ENCODE data around the gene SCAMP4. TPM values are rescaled to one million over a fixed set of nuclear protein-coding genes. Genes with fewer than 3 reads are reported as not detected.

Gene SCAMP4
- total RNA-seq, 4 donors from 2014 or later, result 26.6 to 76.5 (median 59.3) TPM

- DNase-seq (ENCODE audit: extremely low spot score), result no peak
- WGBS, result 77% methylated on average over 1 of the region's 1 CpG
- Histone ChIP-seq H3K27me3 (peaks cover 0 to 9% (median 0%) of the 10 kb centered on the region in 4 donors), H3K9me3 (peaks cover 0 to 3% (median 0%) of the 10 kb centered on the region in 4 donors), H3K4me1 (peaks cover 10 to 20% (median 16%) of the 10 kb centered on the region in 4 donors), H3K27ac (replicated peaks in 1 of 4) (no peak overlapping the region), H3K36me3 (no peaks in the 10 kb centered on the region), H3K4me3 (no peak overlapping the region)
- intact Hi-C loops (cut with DNase I), result no loop called here
- TF ChIP-seq POLR2A (IDR thresholded peaks at IDR 0.05; ENCODE audit: low read depth) (no peak), CTCF (IDR thresholded peaks at IDR 0.05) (no peak), POLR2AphosphoS5 (IDR thresholded peaks at IDR 0.05) (no peak), EP300 (IDR thresholded peaks at IDR 0.05) (no peak)
These were observed 26.2 kb downstream of the SCAMP4 start for GRCh38 chr19:1931445-1931844.

GRCh38 chr19:1932395-1932794, 27.2 kb downstream of the SCAMP4 start:
- H3K4me3 ChIP-seq, result no peak overlapping the region
- H3K4me1 ChIP-seq, result peaks cover 10 to 20% (median 16%) of the 10 kb centered on the region in 4 donors
- H3K27ac ChIP-seq (replicated peaks in 1 of 4), result no peak overlapping the region
- intact Hi-C loops (cut with DNase I), result no loop called here
- peaks cover 0 to 3% (median 0%) of the 10 kb centered on the region in 4 donors for H3K9me3 ChIP-seq
- DNase-seq (ENCODE audit: extremely low spot score), result no peak
- no peaks in the 10 kb centered on the region for H3K36me3 ChIP-seq
- TF ChIP-seq POLR2A (IDR thresholded peaks at IDR 0.05; ENCODE audit: low read depth) (no peak), CTCF (IDR thresholded peaks at IDR 0.05) (no peak), EP300 (IDR thresholded peaks at IDR 0.05) (no peak), POLR2AphosphoS5 (IDR thresholded peaks at IDR 0.05) (no peak)
- 88% methylated on average over 6 of the region's 8 CpGs for WGBS
- peaks cover 0 to 9% (median 0%) of the 10 kb centered on the region in 4 donors for H3K27me3 ChIP-seq

- DNase-seq (ENCODE audit: extremely low spot score), result no peak
- Histone ChIP-seq H3K27ac (replicated peaks in 1 of 4) (no peak overlapping the region), H3K4me3 (no peak overlapping the region), H3K4me1 (peaks cover 10 to 20% (median 16%) of the 10 kb centered on the region in 4 donors), H3K9me3 (peaks cover 0 to 3% (median 0%) of the 10 kb centered on the region in 4 donors), H3K36me3 (no peaks in the 10 kb centered on the region), H3K27me3 (peaks cover 0 to 9% (median 0%) of the 10 kb centered on the region in 4 donors)
- 82% methylated on average over 6 of the region's 7 CpGs for WGBS
- TF ChIP-seq POLR2AphosphoS5 (IDR thresholded peaks at IDR 0.05), result no peak
- TF ChIP-seq POLR2A (IDR thresholded peaks at IDR 0.05; ENCODE audit: low read depth), result no peak
- no peak for TF ChIP-seq CTCF (IDR thresholded peaks at IDR 0.05)
- no peak for TF ChIP-seq EP300 (IDR thresholded peaks at IDR 0.05)
- intact Hi-C loops (cut with DNase I), result no loop called here
These were observed 28.0 kb downstream of the SCAMP4 start for GRCh38 chr19:1933244-1933643.

- no peak for TF ChIP-seq POLR2A (IDR thresholded peaks at IDR 0.05; ENCODE audit: low read depth)
- TF ChIP-seq EP300 (IDR thresholded peaks at IDR 0.05), result no peak
- no peak for TF ChIP-seq POLR2AphosphoS5 (IDR thresholded peaks at IDR 0.05)
- TF ChIP-seq CTCF (IDR thresholded peaks at IDR 0.05), result no peak
- H3K27ac ChIP-seq (replicated peaks in 1 of 4), result no peak overlapping the region
- H3K4me1 ChIP-seq, result peaks cover 9 to 18% (median 15%) of the 10 kb centered on the region in 4 donors
- no peaks in the 10 kb centered on the region for H3K36me3 ChIP-seq
- H3K4me3 ChIP-seq, result no peak overlapping the region
- DNase-seq (ENCODE audit: extremely low spot score), result no peak
- intact Hi-C loops (cut with DNase I), result no loop called here
- WGBS, result 92% methylated on average over 8 of the region's 8 CpGs
- H3K27me3 ChIP-seq, result peaks cover 0 to 9% (median 0%) of the 10 kb centered on the region in 4 donors
- peaks cover 0 to 3% (median 0%) of the 10 kb centered on the region in 4 donors for H3K9me3 ChIP-seq
These were observed 28.7 kb downstream of the SCAMP4 start for GRCh38 chr19:1933942-1934341.

Data from esophagus muscularis mucosa (tissue), 4 donors.